MM.1S (cell line): ENCODE measurements around the gene AANAT.

Source experiments
- CTCF ChIP-seq: fragments of 300-600 bp; sonication (generic); IDR thresholded peaks from 2 replicates; pipeline ENCODE4 v1.5.1; 2016; ENCODE audit warnings: antibody characterized with exemption, low read length, mixed read lengths
- EZH2 ChIP-seq: fragments of 300-600 bp; sonication (generic); optimal IDR thresholded peaks from 2 replicates; pipeline ENCODE3; 2017; ENCODE audit warnings: low read depth, mild to moderate bottlenecking, antibody characterized with exemption, low read length, mixed read lengths

GRCh38 chr17:76504117-76504516 lies 36.7 kb downstream of the AANAT start:
- TF ChIP-seq EZH2 (no peak), CTCF (peak; percentile 43)
